ENCODE results near the gene PFN3.
A peak's percentile ranks its signal among the peaks of the same experiment; 100 is the strongest.

The PFN3 gene

GRCh38 chr5:177432839-177433657 lies 32.6 kb upstream of the PFN3 start:
- DNase-seq (ENCODE audit: low spot score), result no peak
- peak overlapping the region; percentile 94 for H3K27ac ChIP-seq
- POLR2A ChIA-PET (ENCODE audit: low non-redundant PET), result no interaction called here

GRCh38 chr5:177432143-177432838 lies 31.8 kb upstream of the PFN3 start:
- CTCF ChIA-PET, result interaction anchor here (1.0 to 9.8 kb wide), 3 partner anchors 28 to 42 kb away, joined by 3 to 100 read pairs (median 5); no protein-coding TSS in a partner anchor
- DNase-seq (ENCODE audit: low spot score), result no peak
- POLR2A ChIA-PET (ENCODE audit: low non-redundant PET), result no interaction called here
- H3K27ac ChIP-seq, result peak overlapping the region; percentile 94
- no peak for TF ChIP-seq CTCF (conservative IDR thresholded peaks at IDR 0.05; ENCODE audit: low read depth)

More at GRCh38 chr5:177432839-177433657, 32.6 kb upstream of the PFN3 start:
- CTCF ChIA-PET, result interaction anchor here (0.7 to 2.0 kb wide), 4 partner anchors 21 to 61 kb away, joined by 3 to 5 read pairs (median 4); no protein-coding TSS in a partner anchor
- TF ChIP-seq CTCF (conservative IDR thresholded peaks at IDR 0.05; ENCODE audit: low read depth), result no peak

GRCh38 chr5:177431317-177432142 lies 31.1 kb upstream of the PFN3 start:
- POLR2A ChIA-PET (ENCODE audit: low non-redundant PET), result no interaction called here
- DNase-seq (ENCODE audit: low spot score), result no peak
- TF ChIP-seq CTCF (conservative IDR thresholded peaks at IDR 0.05; ENCODE audit: low read depth), result no peak
- CTCF ChIA-PET, result interaction anchor here (0.5 to 9.8 kb wide), 6 partner anchors 12 to 162 kb away, joined by 3 to 100 read pairs (median 4); partner anchors contain the start of gene PRR7
- H3K27ac ChIP-seq, result peak overlapping the region; percentile 94

GRCh38 chr5:177430972-177431316 lies 30.5 kb upstream of the PFN3 start:
- no peak for TF ChIP-seq CTCF (conservative IDR thresholded peaks at IDR 0.05; ENCODE audit: low read depth)
- peak overlapping the region; percentile 94 for H3K27ac ChIP-seq
- CTCF ChIA-PET, result interaction anchor here (0.6 to 9.8 kb wide), 5 partner anchors 13 to 69 kb away, joined by 3 to 100 read pairs (median 4); partner anchors contain the start of gene PRR7
- no peak for DNase-seq (ENCODE audit: low spot score)
- POLR2A ChIA-PET (ENCODE audit: low non-redundant PET), result no interaction called here

- CTCF ChIA-PET, result interaction anchor here (0.6 to 9.8 kb wide), 5 partner anchors 16 to 70 kb away, joined by 3 to 100 read pairs (median 4); partner anchors contain the start of gene PRR7
- TF ChIP-seq CTCF (conservative IDR thresholded peaks at IDR 0.05; ENCODE audit: low read depth), result no peak
- peak overlapping the region; percentile 94 for H3K27ac ChIP-seq
- POLR2A ChIA-PET (ENCODE audit: low non-redundant PET), result interaction anchor here (0.6 kb wide), 1 partner anchor 17 kb away, joined by 3 read pairs; no protein-coding TSS in a partner anchor
- no peak for DNase-seq (ENCODE audit: low spot score)
These were observed 29.9 kb upstream of the PFN3 start for GRCh38 chr5:177430140-177430951.
